Measurements from ENCODE around the gene TUBGCP3.

- TF ChIP-seq POLR2A (IDR thresholded peaks at IDR 0.05; ENCODE audit: low read depth, low read length), result no peak
- no peak for TF ChIP-seq TAF1 (IDR thresholded peaks at IDR 0.05; ENCODE audit: low read depth, low read length)
- TF ChIP-seq POLR2AphosphoS5 (IDR thresholded peaks at IDR 0.05; ENCODE audit: low read depth, low read length), result no peak
- no peak for TF ChIP-seq SPI1 (IDR thresholded peaks at IDR 0.05; ENCODE audit: low read depth, low read length)
- no peak for TF ChIP-seq PAX5 (IDR thresholded peaks at IDR 0.05; ENCODE audit: insufficient read depth, low read length, severe bottlenecking)
- TF ChIP-seq POU2F2 (IDR thresholded peaks at IDR 0.05; ENCODE audit: low read depth, low read length), result no peak
Observed at GRCh38 chr13:112457081-112457480, 130.9 kb downstream of the TUBGCP3 start.
